PC-3 (cell line): ENCODE measurements around the gene NRDE2.

Experiments
- CTCF ChIP-seq: fragments of 300-600 bp; sonication (generic); conservative IDR thresholded peaks from 2 replicates; pipeline ENCODE4 v1.5.1; 2017; ENCODE audit warnings: antibody characterized with exemption, low read depth, mild to moderate bottlenecking, low read length
- EZH2phosphoT487 ChIP-seq: fragments of 300-600 bp; sonication (generic); IDR thresholded peaks from 2 replicates; pipeline ENCODE4 v1.6.1; 2018; ENCODE audit warnings: mild to moderate bottlenecking, antibody characterized with exemption, low read length, borderline replicate concordance

GRCh38 chr14:90291699-90292098, 40.0 kb downstream of the NRDE2 start:
- TF ChIP-seq CTCF (no peak), EZH2phosphoT487 (no peak)
